ENCODE results near the gene DOK3.

DOK3 gene

GRCh38 chr5:177469750-177470525, 39.7 kb downstream of the DOK3 start:
- Histone ChIP-seq H3K36me3 (ENCODE audit: control insufficient read depth in 5 of 5, insufficient read depth in 5 of 5, low read length in 5 of 5) (peaks cover 0 to 33% (median 30%) of the 10 kb centered on the region in 5 donors), H3K4me3 (ENCODE audit: low read depth in 1 of 5, low read length in 5 of 5) (peak overlapping the region in 3 of 5 donors; percentile 6 to 24 (median 16)), H3K9ac (ENCODE audit: low read length in 5 of 5) (peak overlapping the region in 2 of 5 donors; percentile 42 to 46), H3K4me1 (ENCODE audit: control insufficient read depth in 5 of 5, insufficient read depth in 5 of 5, low read length in 5 of 5) (peaks cover 2 to 46% (median 43%) of the 10 kb centered on the region in 5 donors), H3K27ac (ENCODE audit: low read depth, low read length) (peak overlapping the region; percentile 37), H3K9me3 (ENCODE audit: control insufficient read depth in 5 of 5, low read length in 5 of 5) (peaks cover 0 to 2% (median 0%) of the 10 kb centered on the region in 5 donors), H3K27me3 (ENCODE audit: control insufficient read depth in 5 of 5, insufficient read depth in 4 of 5, low read length in 5 of 5) (no peaks in the 10 kb centered on the region)

- Histone ChIP-seq H3K9me3 (ENCODE audit: control insufficient read depth in 5 of 5, low read length in 5 of 5) (peaks cover 0 to 2% (median 0%) of the 10 kb centered on the region in 5 donors), H3K27me3 (ENCODE audit: control insufficient read depth in 5 of 5, insufficient read depth in 4 of 5, low read length in 5 of 5) (no peaks in the 10 kb centered on the region), H3K4me3 (ENCODE audit: low read depth in 1 of 5, low read length in 5 of 5) (peak overlapping the region in 1 of 5 donors; percentile 24), H3K27ac (ENCODE audit: low read depth, low read length) (peak overlapping the region; percentile 37), H3K9ac (ENCODE audit: low read length in 5 of 5) (peak overlapping the region in 1 of 5 donors; percentile 46), H3K36me3 (ENCODE audit: control insufficient read depth in 5 of 5, insufficient read depth in 5 of 5, low read length in 5 of 5) (peaks cover 0 to 33% (median 30%) of the 10 kb centered on the region in 5 donors), H3K4me1 (ENCODE audit: control insufficient read depth in 5 of 5, insufficient read depth in 5 of 5, low read length in 5 of 5) (peaks cover 2 to 43% (median 40%) of the 10 kb centered on the region in 5 donors)
Observed at GRCh38 chr5:177468685-177469628, 40.7 kb downstream of the DOK3 start.

GRCh38 chr5:177468329-177468684, 41.3 kb downstream of the DOK3 start:
- Histone ChIP-seq H3K9me3 (ENCODE audit: control insufficient read depth in 5 of 5, low read length in 5 of 5) (peaks cover 0 to 2% (median 0%) of the 10 kb centered on the region in 5 donors), H3K36me3 (ENCODE audit: control insufficient read depth in 5 of 5, insufficient read depth in 5 of 5, low read length in 5 of 5) (peaks cover 0 to 33% (median 30%) of the 10 kb centered on the region in 5 donors), H3K4me3 (ENCODE audit: low read depth in 1 of 5, low read length in 5 of 5) (no peak overlapping the region), H3K9ac (ENCODE audit: low read length in 5 of 5) (no peak overlapping the region), H3K4me1 (ENCODE audit: control insufficient read depth in 5 of 5, insufficient read depth in 5 of 5, low read length in 5 of 5) (peaks cover 2 to 41% (median 38%) of the 10 kb centered on the region in 5 donors), H3K27ac (ENCODE audit: low read depth, low read length) (no peak overlapping the region), H3K27me3 (ENCODE audit: control insufficient read depth in 5 of 5, insufficient read depth in 4 of 5, low read length in 5 of 5) (no peaks in the 10 kb centered on the region)

GRCh38 chr5:177467436-177467835, 42.2 kb downstream of the DOK3 start:
- H3K36me3 ChIP-seq (ENCODE audit: control insufficient read depth in 5 of 5, insufficient read depth in 5 of 5, low read length in 5 of 5) = peaks cover 0 to 33% (median 30%) of the 10 kb centered on the region in 5 donors
- H3K9me3 ChIP-seq (ENCODE audit: control insufficient read depth in 5 of 5, low read length in 5 of 5) = peaks cover 0 to 2% (median 0%) of the 10 kb centered on the region in 5 donors

GRCh38 chr5:177466861-177467260, 42.8 kb downstream of the DOK3 start:
- no peak overlapping the region for H3K9ac ChIP-seq (ENCODE audit: low read length in 5 of 5)
- no peak overlapping the region for H3K4me3 ChIP-seq (ENCODE audit: low read depth in 1 of 5, low read length in 5 of 5)
- H3K27me3 ChIP-seq (ENCODE audit: control insufficient read depth in 5 of 5, insufficient read depth in 4 of 5, low read length in 5 of 5) = no peaks in the 10 kb centered on the region
- H3K4me1 ChIP-seq (ENCODE audit: control insufficient read depth in 5 of 5, insufficient read depth in 5 of 5, low read length in 5 of 5) = peaks cover 0 to 40% (median 34%) of the 10 kb centered on the region in 5 donors
- H3K9me3 ChIP-seq (ENCODE audit: control insufficient read depth in 5 of 5, low read length in 5 of 5) = peaks cover 0 to 2% (median 0%) of the 10 kb centered on the region in 5 donors
- H3K27ac ChIP-seq (ENCODE audit: low read depth, low read length) = no peak overlapping the region
- peaks cover 0 to 33% (median 30%) of the 10 kb centered on the region in 5 donors for H3K36me3 ChIP-seq (ENCODE audit: control insufficient read depth in 5 of 5, insufficient read depth in 5 of 5, low read length in 5 of 5)

More at GRCh38 chr5:177467436-177467835, 42.2 kb downstream of the DOK3 start:
- H3K9ac ChIP-seq (ENCODE audit: low read length in 5 of 5) = no peak overlapping the region
- no peaks in the 10 kb centered on the region for H3K27me3 ChIP-seq (ENCODE audit: control insufficient read depth in 5 of 5, insufficient read depth in 4 of 5, low read length in 5 of 5)
- peaks cover 2 to 41% (median 36%) of the 10 kb centered on the region in 5 donors for H3K4me1 ChIP-seq (ENCODE audit: control insufficient read depth in 5 of 5, insufficient read depth in 5 of 5, low read length in 5 of 5)
- no peak overlapping the region for H3K4me3 ChIP-seq (ENCODE audit: low read depth in 1 of 5, low read length in 5 of 5)
- no peak overlapping the region for H3K27ac ChIP-seq (ENCODE audit: low read depth, low read length)

GRCh38 chr5:177465044-177465443, 44.6 kb downstream of the DOK3 start:
- Histone ChIP-seq H3K4me3 (ENCODE audit: low read depth in 1 of 5, low read length in 5 of 5) (no peak overlapping the region), H3K27me3 (ENCODE audit: control insufficient read depth in 5 of 5, insufficient read depth in 4 of 5, low read length in 5 of 5) (no peaks in the 10 kb centered on the region), H3K36me3 (ENCODE audit: control insufficient read depth in 5 of 5, insufficient read depth in 5 of 5, low read length in 5 of 5) (peaks cover 0 to 40% (median 35%) of the 10 kb centered on the region in 5 donors), H3K27ac (ENCODE audit: low read depth, low read length) (no peak overlapping the region), H3K9ac (ENCODE audit: low read length in 5 of 5) (no peak overlapping the region), H3K4me1 (ENCODE audit: control insufficient read depth in 5 of 5, insufficient read depth in 5 of 5, low read length in 5 of 5) (peaks cover 0 to 29% (median 22%) of the 10 kb centered on the region in 5 donors), H3K9me3 (ENCODE audit: control insufficient read depth in 5 of 5, low read length in 5 of 5) (peaks cover 0 to 2% (median 0%) of the 10 kb centered on the region in 5 donors)

GRCh38 chr5:177462021-177462670, 47.5 kb downstream of the DOK3 start:
- peaks cover 0 to 2% (median 0%) of the 10 kb centered on the region in 5 donors for H3K9me3 ChIP-seq (ENCODE audit: control insufficient read depth in 5 of 5, low read length in 5 of 5)
- peaks cover 0 to 50% (median 40%) of the 10 kb centered on the region in 5 donors for H3K36me3 ChIP-seq (ENCODE audit: control insufficient read depth in 5 of 5, insufficient read depth in 5 of 5, low read length in 5 of 5)
- H3K27ac ChIP-seq (ENCODE audit: low read depth, low read length) = peak overlapping the region; percentile 76
- peak overlapping the region in 1 of 5 donors; percentile 58 for H3K9ac ChIP-seq (ENCODE audit: low read length in 5 of 5)
- peaks cover 0 to 20% (median 15%) of the 10 kb centered on the region in 5 donors for H3K4me1 ChIP-seq (ENCODE audit: control insufficient read depth in 5 of 5, insufficient read depth in 5 of 5, low read length in 5 of 5)
- H3K4me3 ChIP-seq (ENCODE audit: low read depth in 1 of 5, low read length in 5 of 5) = peak overlapping the region in 3 of 5 donors; percentile 3 to 32 (median 28)
- no peaks in the 10 kb centered on the region for H3K27me3 ChIP-seq (ENCODE audit: control insufficient read depth in 5 of 5, insufficient read depth in 4 of 5, low read length in 5 of 5)

GRCh38 chr5:177459819-177460628, 49.6 kb downstream of the DOK3 start:
- Histone ChIP-seq H3K27ac (ENCODE audit: low read depth, low read length) (no peak overlapping the region), H3K27me3 (ENCODE audit: control insufficient read depth in 5 of 5, insufficient read depth in 4 of 5, low read length in 5 of 5) (no peaks in the 10 kb centered on the region), H3K4me3 (ENCODE audit: low read depth in 1 of 5, low read length in 5 of 5) (no peak overlapping the region), H3K9me3 (ENCODE audit: control insufficient read depth in 5 of 5, low read length in 5 of 5) (no peaks in the 10 kb centered on the region), H3K9ac (ENCODE audit: low read length in 5 of 5) (no peak overlapping the region), H3K4me1 (ENCODE audit: control insufficient read depth in 5 of 5, insufficient read depth in 5 of 5, low read length in 5 of 5) (peaks cover 0 to 39% (median 35%) of the 10 kb centered on the region in 5 donors), H3K36me3 (ENCODE audit: control insufficient read depth in 5 of 5, insufficient read depth in 5 of 5, low read length in 5 of 5) (peaks cover 0 to 30% (median 22%) of the 10 kb centered on the region in 5 donors)

- H3K4me1 ChIP-seq (ENCODE audit: control insufficient read depth in 5 of 5, insufficient read depth in 5 of 5, low read length in 5 of 5) = peaks cover 0 to 44% (median 37%) of the 10 kb centered on the region in 5 donors
Observed at GRCh38 chr5:177459357-177459756, 50.3 kb downstream of the DOK3 start.

More at GRCh38 chr5:177459357-177459756, 50.3 kb downstream of the DOK3 start:
- H3K27me3 ChIP-seq (ENCODE audit: control insufficient read depth in 5 of 5, insufficient read depth in 4 of 5, low read length in 5 of 5) = no peaks in the 10 kb centered on the region
- no peaks in the 10 kb centered on the region for H3K9me3 ChIP-seq (ENCODE audit: control insufficient read depth in 5 of 5, low read length in 5 of 5)
- peaks cover 0 to 29% (median 22%) of the 10 kb centered on the region in 5 donors for H3K36me3 ChIP-seq (ENCODE audit: control insufficient read depth in 5 of 5, insufficient read depth in 5 of 5, low read length in 5 of 5)
- no peak overlapping the region for H3K27ac ChIP-seq (ENCODE audit: low read depth, low read length)
- H3K4me3 ChIP-seq (ENCODE audit: low read depth in 1 of 5, low read length in 5 of 5) = no peak overlapping the region
- H3K9ac ChIP-seq (ENCODE audit: low read length in 5 of 5) = no peak overlapping the region
